WTC11 (cell line): ENCODE measurements around the gene CYYR1. TPM values are rescaled to one million over a fixed set of nuclear protein-coding genes. Genes with fewer than 3 reads are reported as not detected.

ENCODE experiments used
- ATAC-seq: fragments of 200-7000 bp; cut with Tn5 transposase; 2 replicates; pipeline ENCODE4 v1.10.0; 2021; ENCODE audit warnings: mild to moderate bottlenecking, moderate library complexity
- CTCF ChIA-PET: fragments of 300-600 bp; sonication (Branson Sonifier 250); formaldehyde crosslinking; loops from one replicate; lab custom pipeline; 2021; ENCODE audit warnings: antibody characterized with exemption; lab: Charles Lee
- POLR2A ChIA-PET: fragments of 350-600 bp; sonication (Branson Sonifier 250); formaldehyde crosslinking; loops from one replicate; lab custom pipeline; 2021; ENCODE audit warnings: antibody characterized with exemption; lab: Charles Lee
- DNase-seq: peaks from one replicate; pipeline ENCODE4 v3.0.0; 2021; ENCODE audit warnings: low spot score
- H3K27ac Mint-ChIP-seq: 2 replicates; pipeline ENCODE4 v1.8.0; 2021; ENCODE audit warnings: mixed read lengths
- H3K27me3 Mint-ChIP-seq: 2 replicates; pipeline ENCODE4 v1.8.0; 2021; ENCODE audit warnings: low read depth, mild to moderate bottlenecking, moderate library complexity, mixed read lengths
- H3K36me3 Mint-ChIP-seq: 2 replicates; pipeline ENCODE4 v1.8.0; 2021; ENCODE audit warnings: mixed read lengths
- H3K4me1 Mint-ChIP-seq: 2 replicates; pipeline ENCODE4 v1.8.0; 2022; ENCODE audit warnings: mixed read lengths
- H3K4me3 Mint-ChIP-seq: 2 replicates; pipeline ENCODE4 v1.8.0; 2021; ENCODE audit warnings: mild to moderate bottlenecking, moderate library complexity, mixed read lengths
- H3K9me3 Mint-ChIP-seq: 2 replicates; pipeline ENCODE4 v1.8.0; 2021; ENCODE audit warnings: mixed read lengths
- AR ChIP-seq: fragments of 250-450 bp; sonication (Bioruptor Pico); IDR thresholded peaks from 2 replicates; pipeline ENCODE4 v1.9.0; 2021; ENCODE audit warnings: mild to moderate bottlenecking
- CREB1 ChIP-seq: sonication (generic); formaldehyde crosslinking; IDR thresholded peaks from 2 replicates; pipeline ENCODE4 v1.8.0; 2023; ENCODE audit warnings: mild to moderate bottlenecking, missing genetic modification reagents
- E2F4 ChIP-seq: sonication (generic); formaldehyde crosslinking; IDR thresholded peaks from 2 replicates; pipeline ENCODE4 v1.8.1; 2022; ENCODE audit warnings: low read depth, mild to moderate bottlenecking, moderate library complexity, missing genetic modification reagents, borderline replicate concordance
- E2F5 ChIP-seq: sonication (generic); formaldehyde crosslinking; IDR thresholded peaks from 2 replicates; pipeline ENCODE4 v1.8.1; 2022; ENCODE audit warnings: mild to moderate bottlenecking, moderate library complexity, missing genetic modification reagents
- FOXK1 ChIP-seq: sonication (generic); formaldehyde crosslinking; IDR thresholded peaks from 2 replicates; pipeline ENCODE4 v1.8.0; 2022; ENCODE audit warnings: mild to moderate bottlenecking, moderate library complexity, missing genetic modification reagents
- MAX ChIP-seq: sonication (generic); formaldehyde crosslinking; IDR thresholded peaks from 2 replicates; pipeline ENCODE4 v1.8.0; 2022; ENCODE audit warnings: mild to moderate bottlenecking, missing genetic modification reagents
- MXD4 ChIP-seq: fragments of 250-450 bp; sonication (Bioruptor Pico); IDR thresholded peaks from 2 replicates; pipeline ENCODE4 v1.8.0; 2021; ENCODE audit warnings: mild to moderate bottlenecking, moderate library complexity, borderline replicate concordance
- MYBL2 ChIP-seq: sonication (generic); formaldehyde crosslinking; IDR thresholded peaks from 2 replicates; pipeline ENCODE4 v1.8.1; 2023; ENCODE audit warnings: mild to moderate bottlenecking, moderate library complexity, missing genetic modification reagents
- NFYB ChIP-seq: sonication (generic); formaldehyde crosslinking; conservative IDR thresholded peaks from 2 replicates; pipeline ENCODE4 v1.8.0; 2022; ENCODE audit warnings: low read depth, missing genetic modification reagents
- NR1H2 ChIP-seq: sonication (generic); formaldehyde crosslinking; IDR thresholded peaks from 2 replicates; pipeline ENCODE4 v1.9.0; 2021; ENCODE audit warnings: mild to moderate bottlenecking, moderate library complexity, missing genetic modification reagents
- NR2C2 ChIP-seq: sonication (generic); formaldehyde crosslinking; IDR thresholded peaks from 2 replicates; pipeline ENCODE4 v1.8.0; 2022; ENCODE audit warnings: mild to moderate bottlenecking, missing genetic modification reagents
- PREB ChIP-seq: sonication (generic); formaldehyde crosslinking; IDR thresholded peaks from 2 replicates; pipeline ENCODE4 v1.8.1; 2022; ENCODE audit warnings: mild to moderate bottlenecking, missing genetic modification reagents, moderate library complexity, borderline replicate concordance
- SMAD4 ChIP-seq: sonication (generic); formaldehyde crosslinking; IDR thresholded peaks from 2 replicates; pipeline ENCODE4 v1.8.0; 2022; ENCODE audit warnings: mild to moderate bottlenecking, missing genetic modification reagents
- USF2 ChIP-seq: sonication (generic); formaldehyde crosslinking; IDR thresholded peaks from 2 replicates; pipeline ENCODE4 v1.8.1; 2023; ENCODE audit warnings: mild to moderate bottlenecking, missing genetic modification reagents, moderate library complexity
- ZNF121 ChIP-seq: sonication (generic); formaldehyde crosslinking; IDR thresholded peaks from 2 replicates; pipeline ENCODE4 v1.8.0; 2023; ENCODE audit warnings: missing genetic modification reagents
- ZNF532 ChIP-seq: fragments of 250-450 bp; sonication (Bioruptor Pico); IDR thresholded peaks from 2 replicates; pipeline ENCODE4 v1.9.0; 2021; ENCODE audit warnings: mild to moderate bottlenecking, borderline replicate concordance
- ZNF671 ChIP-seq: fragments of 250-450 bp; sonication (Bioruptor Pico); IDR thresholded peaks from 2 replicates; pipeline ENCODE4 v1.8.0; 2021; ENCODE audit warnings: mild to moderate bottlenecking
- total RNA-seq: library from RNA; stranded (reverse); gene quantifications from 3 replicates; pipeline ENCODE4 v1.2.3, GENCODE V29; 2021

Gene CYYR1
- total RNA-seq, 1 experiment from 2014 or later, result 29.3 TPM

- no peak for TF ChIP-seq NR1H2 (CRISPR knock-in tag)
- TF ChIP-seq ZNF671 (CRISPR knock-in tag), result no peak
- no peak for TF ChIP-seq MYBL2 (CRISPR knock-in tag)
- TF ChIP-seq ZNF121, result no peak
- TF ChIP-seq SMAD4 (CRISPR knock-in tag), result no peak
- TF ChIP-seq PREB (CRISPR knock-in tag), result no peak
- no peak for TF ChIP-seq NR2C2 (CRISPR knock-in tag)
- TF ChIP-seq USF2 (CRISPR knock-in tag), result no peak
- TF ChIP-seq FOXK1 (CRISPR knock-in tag), result no peak
- TF ChIP-seq NFYB, result no peak
- no peak for TF ChIP-seq MAX (CRISPR knock-in tag)
- TF ChIP-seq E2F4 (CRISPR knock-in tag), result no peak
- TF ChIP-seq E2F5, result no peak
- TF ChIP-seq ZNF532 (CRISPR knock-in tag), result no peak
- no peak for TF ChIP-seq CREB1 (CRISPR knock-in tag)
- TF ChIP-seq AR (CRISPR knock-in tag), result no peak
- TF ChIP-seq MXD4, result no peak
- Mint-ChIP-seq H3K4me3 (no peak overlapping the region), H3K9me3 (peaks cover 6% of the 10 kb centered on the region), H3K4me1 (peaks cover under 1% of the 10 kb centered on the region; the same call in 1 of the 2 replicates), H3K36me3 (peaks cover 17% of the 10 kb centered on the region), H3K27me3 (no peaks in the 10 kb centered on the region), H3K27ac (peak overlapping the region; percentile 33; the same call in 1 of the 2 replicates)
- ATAC-seq (no peak), DNase-seq (no peak)
- ChIA-PET CTCF (no interaction called here), POLR2A (no interaction called here)
Measured at GRCh38 chr21:26555540-26556146, 17.4 kb downstream of the CYYR1 start.
